ENCODE measurements around the gene PSIP1.

DNA sequence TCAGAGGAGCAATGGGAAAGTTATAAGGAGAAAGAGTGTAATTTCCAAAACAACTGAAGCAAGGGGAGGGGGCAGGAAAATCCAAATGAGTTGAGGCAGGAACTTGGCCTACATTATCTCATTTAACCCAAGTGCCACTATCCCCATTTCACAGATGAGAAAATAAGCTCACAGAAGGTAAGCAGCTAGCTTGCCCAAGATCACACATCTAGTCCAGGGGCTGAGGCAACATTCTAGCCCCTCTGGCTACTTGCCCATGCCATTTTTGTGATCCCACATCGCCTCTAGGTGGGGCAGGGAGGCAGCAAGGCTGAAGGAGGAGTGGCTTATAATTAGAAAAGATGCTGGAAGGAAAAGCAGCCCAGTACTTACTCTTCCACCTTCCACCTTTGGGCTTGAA, 2.6 kb upstream of the PSIP1 start:
- TF ChIP-seq EP300 (IDR thresholded peaks at IDR 0.05) (no peak), CTCF (IDR thresholded peaks at IDR 0.05) (no peak)
